NCI-H1048 (cell line): ENCODE measurements around the gene CMC2.

Experiments
- DNase-seq: peaks from one replicate; lab custom pipeline; 2025; lab: John Stamatoyannopoulos, UW

CMC2 gene

GRCh38 chr16:81003064-81003463 is 3.6 kb downstream of the CMC2 start:
- DNase-seq = no peak

- no peak for DNase-seq
These were observed 5.4 kb downstream of the CMC2 start for GRCh38 chr16:81001330-81001729.

GRCh38 chr16:81000873-81001272 is 5.8 kb downstream of the CMC2 start:
- DNase-seq = no peak

GRCh38 chr16:80997964-80998620 is 8.6 kb downstream of the CMC2 start:
- no peak for DNase-seq

GRCh38 chr16:80997139-80997798 is 9.4 kb downstream of the CMC2 start:
- DNase-seq = no peak

GRCh38 chr16:80996688-80997138 is 10.0 kb downstream of the CMC2 start:
- DNase-seq = no peak

GRCh38 chr16:80994451-80994850 is 12.2 kb downstream of the CMC2 start:
- no peak for DNase-seq

- no peak for DNase-seq
These were observed 12.9 kb downstream of the CMC2 start for GRCh38 chr16:80993834-80994233.

- DNase-seq = no peak
These were observed 13.4 kb downstream of the CMC2 start for GRCh38 chr16:80993307-80993706.

- DNase-seq = no peak
These were observed 13.9 kb downstream of the CMC2 start for GRCh38 chr16:80992676-80993293.

- no peak for DNase-seq
These were observed 14.8 kb downstream of the CMC2 start for GRCh38 chr16:80991792-80992430.

- DNase-seq = no peak
These were observed 15.7 kb downstream of the CMC2 start for GRCh38 chr16:80990978-80991377.

GRCh38 chr16:80990577-80990976 is 16.1 kb downstream of the CMC2 start:
- DNase-seq = no peak

- DNase-seq = no peak
These were observed 16.9 kb downstream of the CMC2 start for GRCh38 chr16:80989801-80990200.

GRCh38 chr16:80988756-80989155 is 17.9 kb downstream of the CMC2 start:
- DNase-seq = no peak

GRCh38 chr16:80986557-80986956 is 20.1 kb downstream of the CMC2 start:
- DNase-seq = no peak

GRCh38 chr16:80985611-80986010 is 21.1 kb downstream of the CMC2 start:
- DNase-seq = no peak

GRCh38 chr16:80984124-80984892 is 22.4 kb downstream of the CMC2 start:
- DNase-seq = no peak

- no peak for DNase-seq
These were observed 24.0 kb downstream of the CMC2 start for GRCh38 chr16:80982646-80983045.

GRCh38 chr16:80981103-80981502 is 25.6 kb downstream of the CMC2 start:
- no peak for DNase-seq

GRCh38 chr16:80976946-80977345 is 29.7 kb downstream of the CMC2 start:
- DNase-seq = no peak
